HepG2 (cell line): Measurements from ENCODE around the gene MRPS5. TPM values are rescaled to one million over a fixed set of nuclear protein-coding genes. Genes with fewer than 3 reads are reported as not detected.

Source experiments
- ASH2L ChIP-seq: fragments of 300-600, 200-600 bp; sonication (generic); IDR thresholded peaks from 2 replicates; pipeline ENCODE4 v1.7.0; 2017; ENCODE audit warnings: low read depth, mild to moderate bottlenecking, moderate library complexity, mixed read lengths, low read length; ENCODE audit not compliant: insufficient read length
- DMTF1 ChIP-seq: sonication (generic); formaldehyde crosslinking; IDR thresholded peaks from 2 replicates; pipeline ENCODE4 v1.4.0; 2020; ENCODE audit warnings: mild to moderate bottlenecking, missing genetic modification reagents
- HNRNPK ChIP-seq: fragments of 200-400 bp; formaldehyde crosslinking; IDR thresholded peaks from 2 replicates; pipeline ENCODE4 v1.6.1; 2018; ENCODE audit warnings: low read length, low read depth, moderate library complexity, mild to moderate bottlenecking; ENCODE audit not compliant: poor library complexity, severe bottlenecking
- MIER3 ChIP-seq: IDR thresholded peaks from 2 replicates; pipeline ENCODE4 v1.6.1; 2016; ENCODE audit warnings: missing compliant biosample characterization, borderline replicate concordance
- RORA ChIP-seq: sonication (generic); formaldehyde crosslinking; IDR thresholded peaks from 2 replicates; pipeline ENCODE4 v1.5.0; 2020; ENCODE audit warnings: mild to moderate bottlenecking, missing genetic modification reagents, moderate library complexity
- TEAD3 ChIP-seq: optimal IDR thresholded peaks from 2 replicates; pipeline ENCODE3; 2016; ENCODE audit warnings: borderline replicate concordance
- ZNF432 ChIP-seq: sonication (generic); formaldehyde crosslinking; IDR thresholded peaks from 2 replicates; pipeline ENCODE4 v1.5.0; 2020; ENCODE audit warnings: missing genetic modification reagents, mild to moderate bottlenecking, borderline replicate concordance
- ZNF513 ChIP-seq: sonication (generic); formaldehyde crosslinking; conservative IDR thresholded peaks from 2 replicates; pipeline ENCODE4 v1.5.0; 2020; ENCODE audit warnings: missing genetic modification reagents
- ZNF772 ChIP-seq: sonication (generic); formaldehyde crosslinking; IDR thresholded peaks from 2 replicates; pipeline ENCODE4 v1.5.0; 2020; ENCODE audit warnings: mild to moderate bottlenecking, missing genetic modification reagents
- polyA plus RNA-seq, 8 experiments: library from polyadenylated mRNA; depleted of rRNA in 3 of 8; stranded (reverse) in 7 of 8; unstranded in 1 of 8; fragments of >200 nt; fragmentation: Illumina TruSeq in 4 of 8; extraction: Trizol in 4 of 8; gene quantifications; 2 replicates each; pipeline versions ENCODE4 v1.2.1 to v1.2.3, GENCODE V29; 2011 to 2016; ENCODE audit warnings: low read depth in 4 of 8, missing spikeins in 1 of 8, mixed read lengths in 1 of 8; ENCODE audit not compliant: insufficient read depth in 1 of 8
- total RNA-seq, 5 experiments: library from RNA; depleted of rRNA; stranded (reverse); fragments of >200 nt; fragmentation: Illumina TruSeq; extraction: Trizol; gene quantifications; 2 replicates each; pipeline ENCODE4 v1.2.3, GENCODE V29; 2016; ENCODE audit warnings: low read depth in 1 of 5
- TF ChIP-seq, protein P1 (sequence below): sonication (generic); formaldehyde crosslinking; IDR thresholded peaks from one replicate; pipeline ENCODE4 v1.5.1; 2020; ENCODE audit warnings: mild to moderate bottlenecking, missing genetic modification reagents; ENCODE audit errors: not compliant biosample characterization
- TF ChIP-seq, protein P2 (sequence below): IDR thresholded peaks from 2 replicates; pipeline ENCODE4 v1.6.1; 2016; ENCODE audit warnings: low read depth, control low read depth
- TF ChIP-seq, protein P3 (sequence below): sonication (generic); formaldehyde crosslinking; IDR thresholded peaks from 2 replicates; pipeline ENCODE4 v1.4.0; 2020; ENCODE audit warnings: low read depth, mild to moderate bottlenecking, missing genetic modification reagents

The MRPS5 gene
- total and polyA plus RNA-seq, 2 of the 13 experiments (the other 11 are each of a cell fraction or from before 2014, with no cell fraction given) = 98.8 to 134 TPM

DNA sequence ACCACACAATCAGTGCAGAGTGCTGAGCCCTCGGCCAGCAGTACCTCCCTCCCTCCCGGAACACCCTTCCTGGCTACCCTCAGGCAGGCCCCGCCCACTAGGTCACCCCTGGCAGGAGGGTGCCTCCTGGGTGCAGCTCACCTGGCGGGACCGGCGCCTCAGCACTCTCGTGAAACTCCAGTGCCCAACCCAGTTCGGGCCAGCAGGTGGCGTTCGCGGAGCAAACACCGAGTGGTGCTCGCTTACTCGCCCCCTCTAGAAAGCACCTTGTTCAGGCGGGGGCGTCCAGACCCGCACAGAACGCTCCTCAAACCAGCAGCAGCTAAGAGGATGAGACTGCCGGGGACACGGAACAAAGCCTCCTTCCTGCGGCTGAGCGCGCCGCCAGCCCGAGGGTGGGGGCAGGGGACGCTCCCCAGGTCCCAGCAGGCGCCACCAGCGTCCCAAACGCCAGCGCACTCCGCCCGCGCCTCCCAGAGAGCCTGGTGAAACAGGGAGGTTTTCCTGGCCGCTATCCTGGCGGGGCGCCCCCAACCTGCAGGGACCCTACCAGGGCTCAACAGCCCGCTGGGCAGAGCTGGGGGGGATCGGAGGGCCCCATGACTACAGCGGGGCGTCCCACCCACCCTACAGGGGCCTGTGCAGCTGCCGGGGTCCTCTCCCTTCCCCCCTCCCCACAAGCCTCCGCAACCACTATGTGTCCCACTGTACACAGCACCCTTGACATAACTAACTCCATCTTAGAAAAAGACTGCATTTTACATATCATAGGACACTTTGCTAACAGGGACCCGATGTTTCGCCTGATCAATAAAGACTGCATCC lies 44.7 kb downstream of the MRPS5 start (continued):
- TF ChIP-seq, protein P1, sequence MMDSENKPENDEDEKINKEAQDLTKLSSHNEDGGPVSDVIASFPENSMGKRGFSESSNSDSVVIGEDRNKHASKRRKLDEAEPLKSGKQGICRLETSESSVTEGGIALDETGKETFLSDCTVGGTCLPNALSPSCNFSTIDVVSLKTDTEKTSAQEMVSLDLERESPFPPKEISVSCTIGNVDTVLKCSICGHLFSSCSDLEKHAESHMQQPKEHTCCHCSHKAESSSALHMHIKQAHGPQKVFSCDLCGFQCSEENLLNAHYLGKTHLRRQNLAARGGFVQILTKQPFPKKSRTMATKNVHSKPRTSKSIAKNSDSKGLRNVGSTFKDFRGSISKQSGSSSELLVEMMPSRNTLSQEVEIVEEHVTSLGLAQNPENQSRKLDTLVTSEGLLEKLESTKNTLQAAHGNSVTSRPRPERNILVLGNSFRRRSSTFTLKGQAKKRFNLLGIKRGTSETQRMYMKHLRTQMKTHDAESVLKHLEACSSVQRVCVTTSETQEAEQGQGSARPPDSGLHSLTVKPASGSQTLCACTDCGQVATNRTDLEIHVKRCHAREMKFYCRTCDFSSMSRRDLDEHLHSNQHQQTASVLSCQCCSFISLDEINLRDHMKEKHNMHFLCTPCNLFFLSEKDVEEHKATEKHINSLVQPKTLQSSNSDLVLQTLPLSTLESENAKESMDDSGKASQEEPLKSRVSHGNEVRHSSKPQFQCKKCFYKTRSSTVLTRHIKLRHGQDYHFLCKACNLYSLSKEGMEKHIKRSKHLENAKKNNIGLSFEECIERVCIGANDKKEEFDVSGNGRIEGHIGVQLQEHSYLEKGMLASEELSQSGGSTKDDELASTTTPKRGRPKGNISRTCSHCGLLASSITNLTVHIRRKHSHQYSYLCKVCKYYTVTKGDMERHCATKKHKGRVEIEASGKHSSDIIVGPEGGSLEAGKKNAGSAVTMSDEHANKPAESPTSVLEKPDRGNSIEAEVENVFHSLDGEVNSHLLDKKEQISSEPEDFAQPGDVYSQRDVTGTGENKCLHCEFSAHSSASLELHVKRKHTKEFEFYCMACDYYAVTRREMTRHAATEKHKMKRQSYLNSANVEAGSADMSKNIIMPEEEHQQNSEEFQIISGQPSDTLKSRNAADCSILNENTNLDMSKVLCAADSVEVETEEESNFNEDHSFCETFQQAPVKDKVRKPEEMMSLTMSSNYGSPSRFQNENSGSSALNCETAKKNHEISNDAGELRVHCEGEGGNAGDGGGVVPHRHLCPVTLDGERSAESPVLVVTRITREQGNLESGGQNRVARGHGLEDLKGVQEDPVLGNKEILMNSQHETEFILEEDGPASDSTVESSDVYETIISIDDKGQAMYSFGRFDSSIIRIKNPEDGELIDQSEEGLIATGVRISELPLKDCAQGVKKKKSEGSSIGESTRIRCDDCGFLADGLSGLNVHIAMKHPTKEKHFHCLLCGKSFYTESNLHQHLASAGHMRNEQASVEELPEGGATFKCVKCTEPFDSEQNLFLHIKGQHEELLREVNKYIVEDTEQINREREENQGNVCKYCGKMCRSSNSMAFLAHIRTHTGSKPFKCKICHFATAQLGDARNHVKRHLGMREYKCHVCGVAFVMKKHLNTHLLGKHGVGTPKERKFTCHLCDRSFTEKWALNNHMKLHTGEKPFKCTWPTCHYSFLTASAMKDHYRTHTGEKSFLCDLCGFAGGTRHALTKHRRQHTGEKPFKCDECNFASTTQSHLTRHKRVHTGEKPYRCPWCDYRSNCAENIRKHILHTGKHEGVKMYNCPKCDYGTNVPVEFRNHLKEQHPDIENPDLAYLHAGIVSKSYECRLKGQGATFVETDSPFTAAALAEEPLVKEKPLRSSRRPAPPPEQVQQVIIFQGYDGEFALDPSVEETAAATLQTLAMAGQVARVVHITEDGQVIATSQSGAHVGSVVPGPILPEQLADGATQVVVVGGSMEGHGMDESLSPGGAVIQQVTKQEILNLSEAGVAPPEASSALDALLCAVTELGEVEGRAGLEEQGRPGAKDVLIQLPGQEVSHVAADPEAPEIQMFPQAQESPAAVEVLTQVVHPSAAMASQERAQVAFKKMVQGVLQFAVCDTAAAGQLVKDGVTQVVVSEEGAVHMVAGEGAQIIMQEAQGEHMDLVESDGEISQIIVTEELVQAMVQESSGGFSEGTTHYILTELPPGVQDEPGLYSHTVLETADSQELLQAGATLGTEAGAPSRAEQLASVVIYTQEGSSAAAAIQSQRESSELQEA (CRISPR knock-in tag) = peak; percentile 12
- TF ChIP-seq ZNF432 (CRISPR knock-in tag) (no peak), HNRNPK (peak; percentile 43), RORA (CRISPR knock-in tag) (no peak), MIER3 (CRISPR knock-in tag) (0 out of 2 replicates have a peak, but pooled peaks have one; percentile 19), ZNF513 (CRISPR knock-in tag) (no peak), DMTF1 (CRISPR knock-in tag) (no peak), ZNF772 (CRISPR knock-in tag) (no peak), ASH2L (peak; percentile 51), TEAD3 (CRISPR knock-in tag) (peak; percentile 38)
- TF ChIP-seq, protein P2, sequence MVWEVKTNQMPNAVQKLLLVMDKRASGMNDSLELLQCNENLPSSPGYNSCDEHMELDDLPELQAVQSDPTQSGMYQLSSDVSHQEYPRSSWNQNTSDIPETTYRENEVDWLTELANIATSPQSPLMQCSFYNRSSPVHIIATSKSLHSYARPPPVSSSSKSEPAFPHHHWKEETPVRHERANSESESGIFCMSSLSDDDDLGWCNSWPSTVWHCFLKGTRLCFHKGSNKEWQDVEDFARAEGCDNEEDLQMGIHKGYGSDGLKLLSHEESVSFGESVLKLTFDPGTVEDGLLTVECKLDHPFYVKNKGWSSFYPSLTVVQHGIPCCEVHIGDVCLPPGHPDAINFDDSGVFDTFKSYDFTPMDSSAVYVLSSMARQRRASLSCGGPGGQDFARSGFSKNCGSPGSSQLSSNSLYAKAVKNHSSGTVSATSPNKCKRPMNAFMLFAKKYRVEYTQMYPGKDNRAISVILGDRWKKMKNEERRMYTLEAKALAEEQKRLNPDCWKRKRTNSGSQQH (CRISPR knock-in tag) = no peak
- TF ChIP-seq, protein P3, sequence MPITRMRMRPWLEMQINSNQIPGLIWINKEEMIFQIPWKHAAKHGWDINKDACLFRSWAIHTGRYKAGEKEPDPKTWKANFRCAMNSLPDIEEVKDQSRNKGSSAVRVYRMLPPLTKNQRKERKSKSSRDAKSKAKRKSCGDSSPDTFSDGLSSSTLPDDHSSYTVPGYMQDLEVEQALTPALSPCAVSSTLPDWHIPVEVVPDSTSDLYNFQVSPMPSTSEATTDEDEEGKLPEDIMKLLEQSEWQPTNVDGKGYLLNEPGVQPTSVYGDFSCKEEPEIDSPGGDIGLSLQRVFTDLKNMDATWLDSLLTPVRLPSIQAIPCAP (CRISPR knock-in tag) = no peak
